HG02852 (cell line): ENCODE results near the gene ACER3.
"Not testable (repeated sequence)": the region's sequence is repeated elsewhere in the genome, so short reads cannot be mapped to it uniquely, and the experiment has no call there.

ENCODE experiments used
- ATAC-seq: cut with Tn5 transposase; IDR thresholded peaks from one replicate; pipeline ENCODE4 v1.9.1; 2021; ENCODE audit warnings: mild to moderate bottlenecking, moderate library complexity; ENCODE audit not compliant: unreplicated experiment

ACER3 gene

GRCh38 chr11:77035580-77035979 is 174.9 kb downstream of the ACER3 start:
- ATAC-seq = no peak

GRCh38 chr11:77036398-77036797 is 175.7 kb downstream of the ACER3 start:
- ATAC-seq = no peak

GRCh38 chr11:77037057-77037456 is 176.3 kb downstream of the ACER3 start:
- ATAC-seq = no peak

GRCh38 chr11:77038029-77038824 is 177.5 kb downstream of the ACER3 start:
- ATAC-seq = no peak

- peak; percentile 67 for ATAC-seq
Measured at GRCh38 chr11:77038825-77039326, 178.2 kb downstream of the ACER3 start.

- no peak for ATAC-seq
Measured at GRCh38 chr11:77039491-77040400, 179.0 kb downstream of the ACER3 start.

GRCh38 chr11:77040401-77040777 is 179.7 kb downstream of the ACER3 start:
- ATAC-seq = no peak

GRCh38 chr11:77040889-77041288 is 180.2 kb downstream of the ACER3 start:
- ATAC-seq = no peak

- no peak for ATAC-seq
Measured at GRCh38 chr11:77042111-77042726, 181.5 kb downstream of the ACER3 start.

- ATAC-seq = no peak
Measured at GRCh38 chr11:77044356-77044755, 183.6 kb downstream of the ACER3 start.

GRCh38 chr11:77044886-77045285 is 184.2 kb downstream of the ACER3 start:
- no peak for ATAC-seq

GRCh38 chr11:77046060-77046501 is 185.4 kb downstream of the ACER3 start:
- peak; percentile 40 for ATAC-seq

- ATAC-seq = peak; percentile 78
Measured at GRCh38 chr11:77047007-77047927, 186.5 kb downstream of the ACER3 start.

GRCh38 chr11:77047928-77048446 is 187.3 kb downstream of the ACER3 start:
- ATAC-seq = not testable (repeated sequence)

- no peak for ATAC-seq
Measured at GRCh38 chr11:77049026-77049425, 188.3 kb downstream of the ACER3 start.

- no peak for ATAC-seq
Measured at GRCh38 chr11:77051511-77051910, 190.8 kb downstream of the ACER3 start.

GRCh38 chr11:77052518-77052917 is 191.8 kb downstream of the ACER3 start:
- no peak for ATAC-seq

GRCh38 chr11:77053217-77054015 is 192.7 kb downstream of the ACER3 start:
- ATAC-seq = no peak

- ATAC-seq = no peak
Measured at GRCh38 chr11:77054084-77054483, 193.4 kb downstream of the ACER3 start.
